HG02938 (cell line): ENCODE measurements around the gene SEPTIN12.

Experiments
- ATAC-seq: cut with Tn5 transposase; IDR thresholded peaks from one replicate; pipeline ENCODE4 v1.9.1; 2021; ENCODE audit warnings: mild to moderate bottlenecking, moderate library complexity; ENCODE audit not compliant: unreplicated experiment

SEPTIN12 gene

GRCh38 chr16:4787627-4788482 is at the start of gene SEPTIN12:
Gene SEPTIN12, minus strand, starts transcription at chr16:4788345. Its CDS starts 700 bp downstream, at chr16:4787645.
- no peak for ATAC-seq

GRCh38 chr16:4836727-4837126 is 48.6 kb upstream of the SEPTIN12 start:
- ATAC-seq: no peak

GRCh38 chr16:4833584-4833983 is 45.4 kb upstream of the SEPTIN12 start:
- ATAC-seq: no peak

- ATAC-seq: no peak
These were observed 44.7 kb upstream of the SEPTIN12 start for GRCh38 chr16:4832698-4833343.

- no peak for ATAC-seq
These were observed 43.5 kb upstream of the SEPTIN12 start for GRCh38 chr16:4831616-4832015.

- no peak for ATAC-seq
These were observed 42.3 kb upstream of the SEPTIN12 start for GRCh38 chr16:4830408-4830807.

- no peak for ATAC-seq
These were observed 40.6 kb upstream of the SEPTIN12 start for GRCh38 chr16:4828567-4829321.

- ATAC-seq: no peak
These were observed 38.8 kb upstream of the SEPTIN12 start for GRCh38 chr16:4826980-4827379.

- no peak for ATAC-seq
These were observed 38.4 kb upstream of the SEPTIN12 start for GRCh38 chr16:4826526-4826925.

GRCh38 chr16:4825196-4825595 is 37.1 kb upstream of the SEPTIN12 start:
- ATAC-seq: no peak

- no peak for ATAC-seq
These were observed 32.5 kb upstream of the SEPTIN12 start for GRCh38 chr16:4820652-4821051.

GRCh38 chr16:4814542-4815173 is 26.5 kb upstream of the SEPTIN12 start:
- no peak for ATAC-seq

GRCh38 chr16:4814046-4814445 is 25.9 kb upstream of the SEPTIN12 start:
- ATAC-seq: no peak

GRCh38 chr16:4813251-4814003 is 25.3 kb upstream of the SEPTIN12 start:
- no peak for ATAC-seq

GRCh38 chr16:4811773-4812172 is 23.6 kb upstream of the SEPTIN12 start:
- ATAC-seq: no peak

- ATAC-seq: no peak
These were observed 23.1 kb upstream of the SEPTIN12 start for GRCh38 chr16:4811242-4811641.

GRCh38 chr16:4806280-4806679 is 18.1 kb upstream of the SEPTIN12 start:
- ATAC-seq: no peak

GRCh38 chr16:4805231-4805630 is 17.1 kb upstream of the SEPTIN12 start:
- no peak for ATAC-seq

- ATAC-seq: no peak
These were observed 16.0 kb upstream of the SEPTIN12 start for GRCh38 chr16:4803898-4804762.
